H9 (cell line): ENCODE results near the gene KCNIP1. TPM values are rescaled to one million over a fixed set of nuclear protein-coding genes. Genes with fewer than 3 reads are reported as not detected.

Source experiments
- DNase-seq: peaks from one replicate; pipeline ENCODE4 v3.0.0-alpha.2; 2017
- H2AFZ ChIP-seq: one replicate; pipeline ENCODE4 v1.6.1; 2013; ENCODE audit warnings: mild to moderate bottlenecking, low read length, control low read depth, moderate library complexity
- H2AK5ac ChIP-seq: 2 replicates; pipeline ENCODE4 v1.6.1; 2013; ENCODE audit warnings: low read length, control low read depth, mixed read lengths; ENCODE audit not compliant: insufficient read length
- H2BK120ac ChIP-seq: one replicate; pipeline ENCODE4 v1.6.1; 2013; ENCODE audit warnings: low read depth, mild to moderate bottlenecking, low read length, control low read depth, inconsistent platforms; ENCODE audit not compliant: poor library complexity, severe bottlenecking
- H2BK12ac ChIP-seq: 2 replicates; pipeline ENCODE4 v1.6.1; 2013; ENCODE audit warnings: low read length, control low read depth, mixed read lengths, low read depth; ENCODE audit not compliant: insufficient read length
- H2BK15ac ChIP-seq: 2 replicates; pipeline ENCODE4 v1.6.1; 2013; ENCODE audit warnings: low read depth, low read length, control low read depth
- H2BK20ac ChIP-seq: one replicate; pipeline ENCODE4 v1.6.1; 2013; ENCODE audit warnings: low read depth, mild to moderate bottlenecking, low read length, control low read depth, inconsistent platforms; ENCODE audit not compliant: poor library complexity, severe bottlenecking
- H2BK5ac ChIP-seq: 2 replicates; pipeline ENCODE4 v1.6.1; 2013; ENCODE audit warnings: low read length, control low read depth, mixed read lengths; ENCODE audit not compliant: insufficient read length
- H3K14ac ChIP-seq: 2 replicates; pipeline ENCODE4 v1.6.1; 2013; ENCODE audit warnings: low read length, control low read depth; ENCODE audit not compliant: insufficient read depth
- H3K18ac ChIP-seq: 2 replicates; pipeline ENCODE4 v1.6.1; 2013; ENCODE audit warnings: low read depth, mild to moderate bottlenecking, mixed read lengths, low read length, control low read depth; ENCODE audit not compliant: insufficient read length
- H3K23ac ChIP-seq: 2 replicates; pipeline ENCODE4 v1.6.1; 2013; ENCODE audit warnings: low read length, control low read depth, mixed read lengths, low read depth; ENCODE audit not compliant: insufficient read length
- H3K23me2 ChIP-seq: 2 replicates; pipeline ENCODE4 v1.6.1; 2013; ENCODE audit warnings: low read depth, mild to moderate bottlenecking, mixed read lengths, low read length, control low read depth; ENCODE audit not compliant: insufficient read length, poor library complexity, severe bottlenecking
- H3K27ac ChIP-seq: 2 replicates; pipeline ENCODE4 v1.5.1; 2013; ENCODE audit warnings: low read length, control low read depth, mixed read lengths, low read depth; ENCODE audit not compliant: insufficient read length
- H3K27me3 ChIP-seq: 2 replicates; pipeline ENCODE4 v1.6.1; 2013; ENCODE audit warnings: low read length, control low read depth, inconsistent platforms; ENCODE audit not compliant: insufficient read depth
- H3K4ac ChIP-seq: 2 replicates; pipeline ENCODE4 v1.6.1; 2013; ENCODE audit warnings: low read depth, mild to moderate bottlenecking, control low read depth, inconsistent platforms, low read length, moderate library complexity
- H3K4me1 ChIP-seq: 2 replicates; pipeline ENCODE4 v1.6.1; 2013; ENCODE audit warnings: low read length, control low read depth, inconsistent platforms; ENCODE audit not compliant: insufficient read depth
- H3K4me2 ChIP-seq: 2 replicates; pipeline ENCODE4 v1.6.1; 2013; ENCODE audit warnings: low read length, control low read depth, mixed read lengths; ENCODE audit not compliant: insufficient read length, insufficient read depth
- H3K56ac ChIP-seq: 2 replicates; pipeline ENCODE4 v1.6.1; 2013; ENCODE audit warnings: low read depth, mild to moderate bottlenecking, mixed read lengths, low read length, control low read depth; ENCODE audit not compliant: insufficient read length
- H3K79me1 ChIP-seq: 2 replicates; pipeline ENCODE4 v1.6.1; 2013; ENCODE audit warnings: low read depth, mild to moderate bottlenecking, moderate library complexity, low read length, control low read depth, inconsistent platforms; ENCODE audit not compliant: insufficient read depth, poor library complexity, severe bottlenecking
- H3K79me2 ChIP-seq: 2 replicates; pipeline ENCODE4 v1.6.1; 2013; ENCODE audit warnings: low read length, control low read depth, inconsistent platforms; ENCODE audit not compliant: insufficient read depth
- H3K9ac ChIP-seq: 2 replicates; pipeline ENCODE4 v1.6.1; 2013; ENCODE audit warnings: low read length, control low read depth, mixed read lengths; ENCODE audit not compliant: insufficient read length; ENCODE audit errors: extremely low read depth
- H3K9me3 ChIP-seq: one replicate; pipeline ENCODE4 v1.6.1; 2013; ENCODE audit warnings: low read depth, low read length, inconsistent platforms; ENCODE audit not compliant: control insufficient read depth
- H3T11ph ChIP-seq: one replicate; pipeline ENCODE4 v1.6.1; 2013; ENCODE audit warnings: mild to moderate bottlenecking, low read length, control low read depth, inconsistent platforms
- H4K20me1 ChIP-seq: one replicate; pipeline ENCODE4 v1.6.1; 2013; ENCODE audit not compliant: control insufficient read depth, insufficient read length, insufficient read depth
- H4K5ac ChIP-seq: 2 replicates; pipeline ENCODE4 v1.6.1; 2013; ENCODE audit warnings: low read depth, mild to moderate bottlenecking, mixed read lengths, low read length, control low read depth; ENCODE audit not compliant: insufficient read length
- H4K8ac ChIP-seq: replicated peaks from 2 replicates; pipeline ENCODE4 v1.6.1; 2013; ENCODE audit warnings: low read length, control low read depth, mixed read lengths, low read depth; ENCODE audit not compliant: insufficient read length
- H4K91ac ChIP-seq: 2 replicates; pipeline ENCODE4 v1.6.1; 2013; ENCODE audit warnings: low read depth, mild to moderate bottlenecking, moderate library complexity, mixed read lengths, low read length, control low read depth; ENCODE audit not compliant: insufficient read length
- H3K27ac Mint-ChIP-seq, 3 experiments: 2 replicates in 2 of 3; 3 replicates in 1 of 3; pipeline ENCODE4 v1.8.0; 2020 to 2021; ENCODE audit warnings: mixed read lengths in 3 of 3, mild to moderate bottlenecking in 1 of 3, moderate library complexity in 1 of 3
- H3K27me3 Mint-ChIP-seq: 2 replicates; pipeline ENCODE4 v1.8.0; 2021; ENCODE audit warnings: low read depth, mild to moderate bottlenecking, moderate library complexity, mixed read lengths
- H3K36me3 Mint-ChIP-seq, 3 experiments: 2 replicates in 2 of 3; 3 replicates in 1 of 3; pipeline ENCODE4 v1.8.0; 2020 to 2021; ENCODE audit warnings: low read depth in 3 of 3, mixed read lengths in 3 of 3; ENCODE audit not compliant: insufficient read depth in 1 of 3
- H3K4me1 Mint-ChIP-seq, 2 experiments: 2 replicates each; pipeline ENCODE4 v1.8.0; 2020; ENCODE audit warnings: mixed read lengths in 2 of 2
- H3K4me3 Mint-ChIP-seq, 2 experiments: 2 replicates in 1 of 2; 3 replicates in 1 of 2; pipeline ENCODE4 v1.8.0; 2020 to 2021; ENCODE audit warnings: mild to moderate bottlenecking in 2 of 2, mixed read lengths in 2 of 2, moderate library complexity in 1 of 2
- H3K9me3 Mint-ChIP-seq, 2 experiments: 2 replicates in 1 of 2; 3 replicates in 1 of 2; pipeline ENCODE4 v1.8.0; 2020; ENCODE audit warnings: mild to moderate bottlenecking in 2 of 2, mixed read lengths in 2 of 2, moderate library complexity in 1 of 2
- WGBS: extraction: QIAGEN DNeasy Blood & Tissue Kit; methylation state at CpG from one replicate; pipeline ENCODE4 v1.1.7; 2013; ENCODE audit warnings: missing lambda C conversion rate, low lambda C conversion rate, mixed read lengths; ENCODE audit not compliant: insufficient read length; ENCODE audit errors: extremely low coverage; 5-methylcytosine and 5-hydroxymethylcytosine counted together
- total RNA-seq: library from RNA; stranded (reverse); gene quantifications from 2 replicates; pipeline ENCODE4 v1.2.1, GENCODE V29; 2021
- TF ChIP-seq, protein P1 (sequence below): fragments of 200-600 bp; sonication (generic); conservative IDR thresholded peaks from 3 replicates; pipeline ENCODE4 v1.8.0; 2021; ENCODE audit warnings: antibody characterized with exemption, mild to moderate bottlenecking

Gene KCNIP1
- total RNA-seq, 1 experiment from 2014 or later: 0.63 TPM

- no peaks in the 10 kb centered on the region for H3K36me3 Mint-ChIP-seq
- no peak overlapping the region for H3T11ph ChIP-seq
- H3K4ac ChIP-seq: no peak overlapping the region
- H2AFZ ChIP-seq: no peak overlapping the region
- 0 out of 2 replicates have a peak overlapping the region, but pooled peaks have one; percentile 38 for H3K14ac ChIP-seq
- no peak overlapping the region for H3K18ac ChIP-seq
- no peak overlapping the region for H3K27ac ChIP-seq
- no peak overlapping the region for H2BK12ac ChIP-seq
- H3K9ac ChIP-seq: no peak overlapping the region
- no peak overlapping the region for H3K4me2 ChIP-seq
- no peaks in the 10 kb centered on the region for H3K79me1 ChIP-seq
- no peaks in the 10 kb centered on the region for H3K23me2 ChIP-seq
- H4K91ac ChIP-seq: no peak overlapping the region
- H2BK15ac ChIP-seq: no peak overlapping the region
- no peak overlapping the region for H2BK120ac ChIP-seq
- H3K27me3 ChIP-seq: no peaks in the 10 kb centered on the region
- H4K5ac ChIP-seq: no peak overlapping the region
- H3K79me2 ChIP-seq: no peaks in the 10 kb centered on the region
- H4K20me1 ChIP-seq: no peaks in the 10 kb centered on the region
- H2BK5ac ChIP-seq: no peak overlapping the region
- no peak overlapping the region for H4K8ac ChIP-seq
- WGBS: no CpG with 5 or more reads among the region's 10 CpGs
- H3K9me3 Mint-ChIP-seq: no peaks in the 10 kb centered on the region
- H3K23ac ChIP-seq: no peak overlapping the region
- no peak overlapping the region for H2BK20ac ChIP-seq
- no peaks in the 10 kb centered on the region; the same call in 1 of the 2 replicates for H3K4me1 ChIP-seq
- H3K27ac Mint-ChIP-seq: no peak overlapping the region
- TF ChIP-seq, protein P1, sequence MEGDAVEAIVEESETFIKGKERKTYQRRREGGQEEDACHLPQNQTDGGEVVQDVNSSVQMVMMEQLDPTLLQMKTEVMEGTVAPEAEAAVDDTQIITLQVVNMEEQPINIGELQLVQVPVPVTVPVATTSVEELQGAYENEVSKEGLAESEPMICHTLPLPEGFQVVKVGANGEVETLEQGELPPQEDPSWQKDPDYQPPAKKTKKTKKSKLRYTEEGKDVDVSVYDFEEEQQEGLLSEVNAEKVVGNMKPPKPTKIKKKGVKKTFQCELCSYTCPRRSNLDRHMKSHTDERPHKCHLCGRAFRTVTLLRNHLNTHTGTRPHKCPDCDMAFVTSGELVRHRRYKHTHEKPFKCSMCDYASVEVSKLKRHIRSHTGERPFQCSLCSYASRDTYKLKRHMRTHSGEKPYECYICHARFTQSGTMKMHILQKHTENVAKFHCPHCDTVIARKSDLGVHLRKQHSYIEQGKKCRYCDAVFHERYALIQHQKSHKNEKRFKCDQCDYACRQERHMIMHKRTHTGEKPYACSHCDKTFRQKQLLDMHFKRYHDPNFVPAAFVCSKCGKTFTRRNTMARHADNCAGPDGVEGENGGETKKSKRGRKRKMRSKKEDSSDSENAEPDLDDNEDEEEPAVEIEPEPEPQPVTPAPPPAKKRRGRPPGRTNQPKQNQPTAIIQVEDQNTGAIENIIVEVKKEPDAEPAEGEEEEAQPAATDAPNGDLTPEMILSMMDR: no peak
- H3K4me1 Mint-ChIP-seq: peaks cover 13 to 25% of the 10 kb centered on the region in 2 experiments
- peaks cover 11% of the 10 kb centered on the region for H3K27me3 Mint-ChIP-seq
- no peak overlapping the region for H3K4me3 Mint-ChIP-seq
- no peak overlapping the region for H2AK5ac ChIP-seq
- H3K56ac ChIP-seq: no peak overlapping the region
- no peak for DNase-seq
- H3K9me3 ChIP-seq: no peaks in the 10 kb centered on the region
These were observed 19.3 kb downstream of the KCNIP1 start for GRCh38 chr5:170523142-170523551.
